AG04450 (cell line): ENCODE results near the gene CNTFR. TPM values are rescaled to one million over a fixed set of nuclear protein-coding genes. Genes with fewer than 3 reads are reported as not detected.

Source experiments
- CTCF ChIA-PET: fragments of 300-600, 350-600 bp; formaldehyde crosslinking; extraction: SDS; loops from one replicate; lab custom pipeline; 2022; ENCODE audit warnings: antibody characterized with exemption, inconsistent platforms; lab: Charles Lee
- POLR2A ChIA-PET: fragments of 350-600 bp; formaldehyde crosslinking; extraction: SDS; loops from one replicate; lab custom pipeline; 2021; ENCODE audit warnings: antibody characterized with exemption, inconsistent platforms; lab: Yijun Ruan, JAX
- DNase-seq: peaks from one replicate; pipeline ENCODE4 v3.0.0-alpha.2; 2011; ENCODE audit warnings: low read depth, low spot score
- H3K27ac ChIP-seq: one replicate; pipeline ENCODE4 v1.5.1; 2012; ENCODE audit warnings: low read depth, low read length, control low read depth
- H3K27me3 ChIP-seq: one replicate; pipeline ENCODE4 v1.6.0; 2012; ENCODE audit warnings: low read length; ENCODE audit not compliant: control insufficient read depth, insufficient read depth
- H3K4me3 ChIP-seq: 2 replicates; pipeline ENCODE4 v1.5.1; 2011; ENCODE audit warnings: mild to moderate bottlenecking, low read depth, low read length, control low read depth
- H3K9me3 ChIP-seq: 2 replicates; pipeline ENCODE4 v1.5.1; 2012; ENCODE audit warnings: low read length; ENCODE audit not compliant: control insufficient read depth, insufficient read depth
- CTCF ChIP-seq: IDR thresholded peaks from 2 replicates; pipeline ENCODE4 v1.5.1; 2011; ENCODE audit warnings: low read depth, low read length, control low read depth, inconsistent platforms
- polyA plus RNA-seq: library from polyadenylated mRNA; depleted of rRNA; stranded (reverse); fragments of >200 nt; gene quantifications from 2 replicates; pipeline ENCODE4 v1.2.3, GENCODE V29; 2011

The CNTFR gene
- polyA plus RNA-seq, 1 experiment: not detected

- POLR2A ChIA-PET: interaction anchor here (0.7 to 1.5 kb wide), 4 partner anchors 8 to 27 kb away, joined by 3 to 15 read pairs (median 6); partner anchors contain the start of genes GALT, RPP25L and SIGMAR1
- Histone ChIP-seq H3K4me3 (peak within 1 kb of the TSS; percentile 96), H3K27ac (peak within 1 kb of the TSS; percentile 11), H3K9me3 (no peaks in the 10 kb centered on the region; the same call in 1 of the 2 replicates), H3K27me3 (peaks cover 26% of the 10 kb centered on the region)
- CTCF ChIA-PET: interaction anchor here (0.6 to 5.0 kb wide), 13 partner anchors 9 to 217 kb away, joined by 3 to 45 read pairs (median 4); partner anchors contain the start of genes GALT, RPP25L and SIGMAR1
- TF ChIP-seq CTCF: no peak
- peak; percentile 82 for DNase-seq
Measured at GRCh38 chr9:34620061-34620994, 30.8 kb upstream of the CNTFR start, which contains the start of gene DCTN3. Gene DCTN3 (minus strand): TSS chr9:34620495. CDS start chr9:34620464, 31 bp downstream.

- ChIA-PET POLR2A (no interaction called here), CTCF (interaction anchor here (0.6 to 7.6 kb wide), 3 partner anchors 19 to 165 kb away, joined by 3 to 111 read pairs (median 3); partner anchors contain the start of gene SIGMAR1)
- Histone ChIP-seq H3K27me3 (no peaks in the 10 kb centered on the region), H3K4me3 (no peak overlapping the region), H3K27ac (no peak overlapping the region), H3K9me3 (no peaks in the 10 kb centered on the region; the same call in 1 of the 2 replicates)
- DNase-seq: no peak
- no peak for TF ChIP-seq CTCF
Measured at GRCh38 chr9:34615132-34615531, 25.6 kb upstream of the CNTFR start.

- peak overlapping the region; percentile 67 for H3K4me3 ChIP-seq
- H3K27me3 ChIP-seq: no peaks in the 10 kb centered on the region
- DNase-seq: no peak
- TF ChIP-seq CTCF: peak; percentile 91
- ChIA-PET POLR2A (interaction anchor here (0.7 to 0.9 kb wide), 3 partner anchors 8 to 90 kb away, joined by 3 read pairs; partner anchors contain the start of genes DCTN3 and SIGMAR1), CTCF (interaction anchor here (0.6 to 7.6 kb wide), 10 partner anchors 10 to 1741 kb away, joined by 3 to 111 read pairs (median 4); no protein-coding TSS in a partner anchor)
- no peaks in the 10 kb centered on the region; the same call in 1 of the 2 replicates for H3K9me3 ChIP-seq
- H3K27ac ChIP-seq: peak overlapping the region; percentile 47
Measured at GRCh38 chr9:34612788-34613390, 23.4 kb upstream of the CNTFR start.

- POLR2A ChIA-PET: interaction anchor here (0.7 to 0.9 kb wide), 3 partner anchors 8 to 90 kb away, joined by 3 read pairs; partner anchors contain the start of genes DCTN3 and SIGMAR1
- CTCF ChIA-PET: interaction anchor here (0.7 to 7.6 kb wide), 9 partner anchors 8 to 208 kb away, joined by 3 to 111 read pairs (median 4); partner anchors contain the start of gene DCTN3
- peak within 1 kb of the TSS; percentile 47 for H3K27ac ChIP-seq
- no peak for TF ChIP-seq CTCF
- DNase-seq: peak; percentile 42
- H3K9me3 ChIP-seq: no peaks in the 10 kb centered on the region; the same call in 1 of the 2 replicates
- no peaks in the 10 kb centered on the region for H3K27me3 ChIP-seq
- H3K4me3 ChIP-seq: peak within 1 kb of the TSS; percentile 86
Measured at GRCh38 chr9:34611811-34612787, 22.6 kb upstream of the CNTFR start, which contains the start of gene RPP25L. Gene RPP25L (minus strand): TSS chr9:34612097. CDS start chr9:34611296, 801 bp downstream.
